ENCODE results near the gene SYT12. TPM values are rescaled to one million over a fixed set of nuclear protein-coding genes. Genes with fewer than 3 reads are reported as not detected.

The SYT12 gene
- total and polyA plus RNA-seq, 2 of the 13 experiments (the other 11 are each of a cell fraction or from before 2014, with no cell fraction given) = 0.01 to 0.02 TPM

- TF ChIP-seq HMG20B (CRISPR knock-in tag; conservative IDR thresholded peaks at IDR 0.05) (no peak), REL (CRISPR knock-in tag; conservative IDR thresholded peaks at IDR 0.05) (no peak), TRIM24 (CRISPR knock-in tag; IDR thresholded peaks at IDR 0.05) (0 out of 2 replicates have a peak, but pooled peaks have one; percentile 62), ZSCAN21 (CRISPR knock-in tag; IDR thresholded peaks at IDR 0.05; ENCODE audit: borderline replicate concordance) (no peak), ZNF550 (CRISPR knock-in tag; IDR thresholded peaks at IDR 0.05; ENCODE audit: borderline replicate concordance) (no peak), XBP1 (CRISPR knock-in tag; IDR thresholded peaks at IDR 0.05) (no peak), ZNF333 (CRISPR knock-in tag; IDR thresholded peaks at IDR 0.05; ENCODE audit: borderline replicate concordance) (no peak), MXD3 (CRISPR knock-in tag; IDR thresholded peaks at IDR 0.05) (no peak), NR2F1 (CRISPR knock-in tag; IDR thresholded peaks at IDR 0.05) (peak; percentile 96 to 99), NCOA1 (CRISPR knock-in tag; IDR thresholded peaks at IDR 0.05) (no peak), LBX2 (CRISPR knock-in tag; IDR thresholded peaks at IDR 0.05; ENCODE audit: borderline replicate concordance) (no peak), AGO2 (optimal IDR thresholded peaks at IDR 0.05; ENCODE audit: low read depth, low read length) (no peak), ZNF816 (CRISPR knock-in tag; IDR thresholded peaks at IDR 0.05; ENCODE audit: borderline replicate concordance) (no peak), ZNF451 (CRISPR knock-in tag; IDR thresholded peaks at IDR 0.05) (no peak; the same call in 1 of the 2 replicates), ZNF615 (CRISPR knock-in tag; IDR thresholded peaks at IDR 0.05; ENCODE audit: borderline replicate concordance) (no peak), BHLHE40 (IDR thresholded peaks at IDR 0.05; ENCODE audit: low read length) (no peak), ZBTB7A (CRISPR knock-in tag; IDR thresholded peaks at IDR 0.05) (peak; percentile 51; the same call in 1 of the 2 replicates), NR2C2 (CRISPR knock-in tag; IDR thresholded peaks at IDR 0.05; ENCODE audit: borderline replicate concordance) (peak; percentile 92), NKX3-1 (CRISPR knock-in tag; IDR thresholded peaks at IDR 0.05) (no peak), ZNF235 (CRISPR knock-in tag; IDR thresholded peaks at IDR 0.05; ENCODE audit: borderline replicate concordance) (no peak), ZBED4 (CRISPR knock-in tag; IDR thresholded peaks at IDR 0.05; ENCODE audit: borderline replicate concordance) (peak; percentile 72; the same call in 1 of the 2 replicates), ZNF792 (CRISPR knock-in tag; IDR thresholded peaks at IDR 0.05) (no peak)
Measured at GRCh38 chr11:67041602-67042001, 18.7 kb downstream of the SYT12 start (continued).

Measured in HepG2 (cell line).